ENCODE data around the gene BAK1.
A peak's percentile ranks its signal among the peaks of the same experiment; 100 is the strongest.

Gene BAK1

DNA sequence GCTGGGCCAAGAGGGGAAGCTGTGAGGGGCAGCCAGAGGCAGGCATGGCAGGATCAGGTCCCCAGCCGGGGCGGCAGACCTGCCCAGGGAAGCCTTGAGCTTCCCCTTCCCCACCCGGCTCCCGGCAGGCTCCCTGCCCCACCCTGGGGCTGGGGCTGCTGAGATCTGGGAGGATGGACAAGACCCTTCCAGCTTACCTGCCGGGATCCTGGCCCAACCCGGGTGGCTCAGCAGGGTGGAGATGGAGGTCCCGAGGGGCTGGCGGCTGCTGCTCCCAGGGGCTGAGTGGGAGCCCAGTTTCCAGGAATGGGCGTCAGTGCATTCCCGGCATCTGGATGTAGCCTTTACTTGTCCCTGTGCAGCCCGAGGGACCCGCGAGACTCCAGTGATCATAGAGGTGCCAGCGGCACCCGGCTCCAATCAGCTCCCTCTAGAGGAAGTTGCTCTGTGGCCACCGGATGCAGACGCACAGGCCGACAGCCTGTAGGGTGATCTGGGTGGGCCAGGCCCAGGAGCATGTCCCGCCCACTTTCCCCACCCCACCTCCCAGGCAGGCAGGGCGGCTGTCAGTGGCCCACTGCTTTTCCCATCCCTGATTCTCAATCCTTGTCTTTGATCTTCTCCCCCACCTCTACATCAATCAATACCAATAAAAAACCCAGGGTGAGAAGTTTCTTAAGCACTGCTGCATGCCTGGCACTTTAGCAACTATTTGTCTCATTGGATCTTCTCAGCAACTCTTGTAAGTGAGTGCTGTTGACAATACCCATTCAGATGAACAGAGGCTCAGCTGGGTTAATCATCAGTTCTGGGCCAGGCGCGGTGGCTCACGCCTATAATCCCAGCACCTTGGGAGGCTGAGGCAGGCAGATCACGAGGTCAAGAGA is at the start of gene BAK1:
Gene BAK1, minus strand, starts transcription at position 449 of the 887 bp plus-strand sequence. CDS start 2,672 bp downstream, outside the sequence.
- DNase-seq, result peak; percentile 74

DNA sequence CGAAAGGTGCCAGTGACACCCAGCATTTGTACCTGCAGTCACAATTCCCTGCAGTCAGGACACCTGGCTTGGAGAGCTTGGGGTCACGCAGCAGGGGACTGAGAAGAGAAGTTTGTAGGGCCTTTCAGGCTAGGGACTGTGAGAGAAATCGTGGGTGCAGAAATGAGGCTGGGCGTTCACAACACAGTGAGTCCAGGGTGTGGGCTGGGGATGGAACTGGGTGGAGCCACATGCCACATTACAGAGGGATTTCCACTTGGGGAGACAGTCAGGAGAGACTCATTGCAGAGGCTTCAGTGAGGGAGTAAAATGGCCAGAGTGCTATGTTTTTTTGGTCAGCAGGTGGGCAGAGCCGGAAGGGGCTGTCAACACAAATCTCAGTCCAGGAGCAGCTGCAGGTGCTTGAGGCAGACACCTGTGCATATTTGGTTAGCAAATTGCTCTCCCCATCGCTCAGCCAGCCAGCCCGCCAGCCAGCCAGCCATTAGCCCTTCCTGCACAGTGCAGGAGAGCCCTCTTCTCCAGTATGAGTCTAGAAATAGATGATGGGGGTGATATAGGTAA is 48.4 kb upstream of the BAK1 start:
- no peak for DNase-seq

DNA sequence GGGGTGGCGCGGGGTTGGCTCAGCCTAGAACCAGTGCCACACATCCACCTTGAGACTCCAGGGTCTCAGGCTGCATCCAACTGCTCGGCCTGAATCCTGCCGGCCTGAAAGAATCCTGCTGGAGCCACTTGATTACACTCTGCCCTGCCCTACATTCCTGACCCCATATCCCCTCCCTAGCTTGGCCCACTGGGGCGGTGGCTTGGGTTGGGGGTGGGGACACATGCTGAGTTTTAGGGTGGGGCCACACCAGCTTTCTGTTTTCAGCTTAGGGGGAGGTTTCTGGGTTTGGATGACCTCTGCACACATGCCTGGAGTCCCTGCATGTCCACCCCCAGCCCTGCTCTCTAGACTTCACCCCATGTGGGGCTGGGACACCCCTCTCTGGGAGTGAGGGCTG is 47.8 kb upstream of the BAK1 start:
- no peak for DNase-seq

DNA sequence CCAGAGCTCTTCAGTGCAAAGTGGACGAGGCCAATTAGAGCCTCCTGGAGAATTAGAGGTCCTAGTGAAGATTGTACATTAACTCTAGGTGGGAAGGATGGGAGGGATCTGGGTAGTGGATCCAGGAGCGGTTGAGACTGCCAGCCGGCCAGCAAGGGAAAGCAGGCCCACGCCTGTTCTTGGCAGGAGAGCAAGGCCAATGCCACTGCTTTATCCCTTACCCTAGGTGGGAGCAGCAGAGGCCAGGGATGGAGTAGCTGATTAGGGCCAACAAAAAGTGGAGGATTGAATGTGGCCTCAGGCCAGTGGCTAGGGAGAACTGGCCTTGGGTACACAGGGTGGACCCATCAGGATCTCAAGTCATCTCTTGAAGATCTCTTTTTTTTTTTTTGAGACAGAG is 44.8 kb upstream of the BAK1 start:
- DNase-seq, result no peak

DNA sequence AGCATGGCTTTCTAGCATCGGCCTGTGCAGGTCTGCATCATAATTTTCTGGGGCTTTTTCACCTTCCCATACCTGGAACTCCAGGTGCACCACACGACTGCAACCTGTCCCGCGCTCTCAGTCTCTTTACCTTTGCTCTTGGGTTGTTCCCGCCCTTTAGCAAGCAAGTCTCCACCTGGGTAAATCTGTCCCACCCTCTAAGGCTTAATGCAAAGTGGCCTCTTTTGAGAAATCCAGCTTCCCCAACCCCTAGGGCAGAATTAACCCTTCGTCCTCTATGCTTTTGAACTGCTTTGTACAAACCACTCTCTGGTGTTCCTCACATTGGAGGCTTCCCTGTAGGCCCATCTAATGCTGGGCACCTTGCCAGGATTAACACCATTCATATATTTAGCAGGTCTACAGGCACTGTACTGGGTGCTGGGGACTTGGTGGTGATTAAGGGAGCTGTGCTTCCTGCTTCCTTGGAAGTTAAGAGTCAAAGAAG is 43.9 kb upstream of the BAK1 start:
- no peak for DNase-seq

DNA sequence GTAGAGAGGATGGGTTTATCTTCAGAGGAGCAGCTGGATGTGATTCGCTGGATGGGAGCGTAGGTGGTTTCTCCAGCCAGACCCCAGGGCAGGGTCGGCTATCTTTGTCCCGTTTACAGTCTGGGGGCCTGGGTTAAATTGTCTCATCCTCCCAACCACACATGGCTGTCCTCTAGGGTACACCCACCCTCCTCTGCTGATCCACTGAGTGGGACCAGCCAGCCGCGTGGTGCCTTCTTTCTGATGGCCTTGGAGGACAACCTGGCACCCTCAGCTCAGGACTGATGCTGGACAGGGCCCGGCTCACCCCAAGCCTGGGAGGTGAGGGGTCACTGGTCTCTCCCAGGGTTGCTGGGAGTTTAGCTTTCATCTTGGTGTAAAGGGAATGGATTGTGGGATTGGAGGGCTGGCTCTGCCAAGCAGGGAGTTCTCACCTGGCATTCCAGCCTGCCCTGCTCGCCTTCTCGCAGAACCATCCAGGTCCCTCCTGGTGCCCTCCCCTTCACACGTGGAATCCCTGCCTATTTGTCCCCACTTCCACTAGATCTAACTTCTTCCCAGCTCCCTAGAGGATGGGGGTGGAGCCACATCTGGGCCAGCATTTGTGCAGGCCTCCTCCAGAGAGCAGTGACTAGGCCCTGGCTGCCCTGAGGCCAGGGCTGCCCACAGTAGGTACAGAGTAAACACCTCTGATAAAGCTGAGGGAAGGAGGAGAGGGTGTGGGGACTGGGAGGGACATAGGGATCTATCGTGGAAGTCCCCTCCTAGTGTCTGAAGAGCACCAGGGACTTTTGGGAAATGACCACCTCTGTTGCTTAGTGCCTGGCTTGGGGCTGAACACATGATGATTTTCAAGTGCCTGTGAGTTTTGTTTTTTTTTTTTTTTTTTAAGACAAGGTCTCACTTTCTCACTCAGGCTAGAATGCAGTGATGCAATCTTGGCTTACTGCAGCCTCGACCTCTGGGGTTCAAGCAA is 42.7 kb upstream of the BAK1 start:
- DNase-seq, result no peak

DNA sequence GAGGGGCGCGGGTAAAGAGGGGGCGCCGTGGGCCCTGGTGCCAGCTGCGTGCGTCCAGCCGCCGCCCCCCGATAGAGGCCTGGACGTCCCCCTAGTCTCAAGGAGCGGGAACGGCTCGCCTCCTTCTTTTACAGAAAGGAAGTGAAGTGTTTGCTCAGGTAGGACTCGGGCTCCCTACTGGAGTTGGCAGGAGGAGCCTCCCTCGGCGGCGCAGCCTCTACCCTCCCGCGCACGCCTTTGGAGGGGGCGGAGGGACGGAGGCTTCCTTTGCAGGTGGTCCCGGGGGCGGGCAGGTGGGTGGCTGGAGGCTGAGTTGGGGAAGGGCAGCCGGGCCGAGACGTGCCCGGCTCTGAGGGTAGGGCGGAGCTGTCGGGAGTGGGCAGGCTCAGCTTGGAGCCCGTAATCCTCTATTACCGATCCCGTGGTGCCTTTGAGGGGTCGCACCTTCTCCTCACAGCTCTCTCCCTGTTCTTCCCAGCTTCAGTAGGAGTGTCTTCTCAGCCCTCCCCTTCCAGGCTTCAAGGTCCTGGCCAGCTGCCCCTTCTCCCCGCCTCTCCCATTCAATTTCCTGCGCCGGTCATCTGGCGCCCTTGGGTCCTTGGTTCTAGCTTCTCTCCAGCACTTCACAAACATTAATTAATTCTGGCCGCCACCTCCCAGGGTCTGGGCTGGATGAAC is 41.8 kb upstream of the BAK1 start:
- peak; percentile 47 for DNase-seq

DNA sequence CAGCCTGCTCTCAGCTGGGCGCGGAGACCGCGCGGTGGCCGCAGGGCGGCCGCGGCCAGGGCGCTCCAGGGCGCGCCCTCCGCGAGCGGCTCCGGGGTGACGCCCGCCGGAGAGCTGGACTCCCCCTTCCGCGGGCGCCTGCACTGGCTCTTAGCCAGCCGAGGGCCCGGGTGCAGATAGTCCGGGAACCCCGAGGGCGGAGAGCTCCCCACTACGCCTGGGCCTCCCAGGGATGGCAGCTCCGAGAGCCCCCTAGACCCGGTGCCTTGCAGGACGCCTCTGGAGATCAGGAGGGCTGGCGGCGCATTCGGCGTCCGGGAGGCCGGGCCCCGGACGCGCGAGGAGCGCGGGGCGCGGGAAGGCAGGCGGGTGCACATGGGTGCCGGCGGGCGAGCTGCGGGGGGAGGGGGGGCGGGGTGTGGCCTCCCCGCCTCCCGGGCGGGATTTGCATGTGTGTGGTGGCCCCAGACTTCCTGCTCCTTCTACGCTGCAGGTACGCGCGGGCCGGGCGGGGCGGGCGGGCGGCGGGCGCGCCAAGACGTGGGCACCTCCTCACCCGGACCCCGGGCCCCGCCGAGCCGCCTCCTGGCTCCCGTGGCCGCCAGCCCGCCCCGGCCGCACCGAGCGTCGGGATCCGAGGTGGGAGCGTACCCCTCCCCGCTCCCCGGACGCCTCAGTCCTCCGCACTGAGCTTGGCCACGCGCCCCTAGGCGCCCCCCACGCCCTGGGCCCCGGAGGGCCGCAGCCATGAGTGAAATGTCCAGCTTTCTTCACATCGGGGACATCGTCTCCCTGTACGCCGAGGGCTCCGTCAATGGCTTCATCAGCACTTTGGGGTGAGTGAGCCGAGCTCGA is 41.0 kb upstream of the BAK1 start, which contains the start of gene ITPR3:
Gene ITPR3, plus strand, starts transcription at position 467 of the 855 bp plus-strand sequence. Its CDS starts 281 bp downstream, at position 748.
- peak; percentile 72 for DNase-seq

DNA sequence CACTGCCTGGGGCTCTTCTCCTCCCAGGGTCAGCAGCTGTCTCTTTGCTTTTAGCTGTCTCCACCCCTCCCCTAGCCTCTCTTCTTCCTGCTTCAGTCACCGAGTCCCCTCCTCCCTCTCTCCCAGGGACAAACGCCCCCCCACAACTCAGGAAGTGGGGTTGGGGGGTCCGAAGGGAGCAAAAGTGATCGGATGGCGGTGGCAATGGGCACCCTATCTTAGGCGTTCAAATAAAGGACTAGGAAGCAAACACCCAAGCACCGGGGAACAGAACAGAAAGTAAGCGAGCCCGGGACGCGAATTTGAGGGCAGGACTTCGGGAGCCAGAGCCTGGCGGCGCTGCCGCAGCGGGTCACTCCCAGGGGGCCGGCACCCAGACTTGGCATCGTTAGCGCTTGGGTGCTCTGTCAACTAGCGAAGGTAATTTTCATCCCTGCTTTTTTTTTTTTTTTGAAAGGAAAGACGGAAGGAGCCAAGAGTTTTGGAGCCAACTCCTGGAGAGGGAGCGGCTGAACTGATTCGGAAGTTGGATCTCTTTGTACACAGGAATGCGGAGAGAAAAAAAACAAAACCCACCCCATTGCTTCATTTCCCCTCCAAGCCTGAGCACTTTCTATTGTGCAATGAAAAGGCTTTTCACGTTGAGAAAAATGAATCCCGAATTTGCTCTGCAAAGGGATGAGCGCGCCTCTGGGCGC is 40.2 kb upstream of the BAK1 start:
- no peak for DNase-seq

DNA sequence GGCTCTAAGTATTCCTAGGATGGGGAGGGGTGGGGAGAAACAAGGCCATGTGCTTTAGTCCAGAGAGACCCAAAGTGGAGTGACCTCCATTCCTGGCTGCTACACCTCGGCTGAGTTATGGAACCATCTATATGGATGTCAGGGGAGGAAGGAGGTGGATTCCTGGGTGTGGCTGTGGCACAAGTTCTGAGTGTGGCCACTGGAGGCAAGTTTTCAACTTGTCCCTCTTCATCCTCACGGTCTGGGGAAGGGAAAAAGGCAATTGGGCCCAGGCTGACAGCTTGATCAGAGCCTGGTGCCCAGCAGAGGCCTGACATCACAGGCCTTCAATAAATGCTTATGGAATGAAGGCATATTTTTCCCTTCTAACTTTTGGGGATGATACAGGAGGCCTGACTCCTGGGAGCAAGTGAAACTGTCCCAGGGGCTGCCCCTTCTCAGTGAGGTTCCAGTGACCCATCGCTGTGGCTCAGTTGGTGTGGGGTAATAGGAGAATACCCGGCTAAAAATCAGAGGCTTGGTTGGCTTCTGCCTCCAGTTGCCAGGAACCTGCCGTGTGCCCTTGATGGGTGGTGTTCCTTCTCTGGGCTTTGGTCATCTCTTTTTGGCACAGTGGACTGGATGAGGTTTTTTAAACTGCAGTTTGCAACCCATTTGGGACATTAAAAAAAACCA is 39.2 kb upstream of the BAK1 start:
- DNase-seq, result no peak

DNA sequence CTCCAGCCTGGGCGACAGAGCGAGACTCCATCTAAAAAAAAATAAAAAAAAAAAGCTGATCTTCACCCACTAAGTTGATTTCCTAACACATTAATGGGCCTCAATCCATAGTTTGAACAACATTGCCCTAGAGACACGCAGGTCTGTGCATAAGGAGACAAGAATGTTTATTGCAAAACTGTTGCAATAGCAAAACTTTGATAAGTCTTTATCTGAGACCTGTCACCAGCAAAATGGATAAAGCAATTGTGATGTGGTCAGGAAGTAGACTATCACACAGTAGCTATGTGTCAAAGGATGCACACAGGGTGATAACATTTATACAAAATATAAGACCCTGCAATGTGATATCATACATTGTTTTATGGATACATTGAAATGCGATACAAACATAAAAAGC is 36.8 kb upstream of the BAK1 start:
- DNase-seq, result no peak

DNA sequence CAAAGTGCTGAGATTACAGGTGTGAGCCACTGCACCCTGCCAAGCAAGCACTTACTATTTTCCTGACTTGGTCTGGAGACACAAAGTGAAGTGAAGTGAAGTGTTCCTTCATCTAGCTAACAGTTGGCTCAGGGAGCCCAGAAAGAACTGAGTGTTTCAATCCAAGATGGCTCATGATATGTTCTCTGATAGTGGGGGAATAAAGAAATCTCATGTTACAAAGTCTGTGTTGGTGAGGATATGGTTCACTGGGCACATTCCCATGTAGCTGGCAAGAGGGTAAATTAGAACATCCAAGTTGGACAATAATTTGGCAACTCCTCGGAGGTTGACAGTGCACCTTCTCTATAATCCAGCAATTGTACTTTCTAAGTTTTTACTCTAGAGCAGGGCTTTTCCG is 36.0 kb upstream of the BAK1 start:
- DNase-seq, result no peak

DNA sequence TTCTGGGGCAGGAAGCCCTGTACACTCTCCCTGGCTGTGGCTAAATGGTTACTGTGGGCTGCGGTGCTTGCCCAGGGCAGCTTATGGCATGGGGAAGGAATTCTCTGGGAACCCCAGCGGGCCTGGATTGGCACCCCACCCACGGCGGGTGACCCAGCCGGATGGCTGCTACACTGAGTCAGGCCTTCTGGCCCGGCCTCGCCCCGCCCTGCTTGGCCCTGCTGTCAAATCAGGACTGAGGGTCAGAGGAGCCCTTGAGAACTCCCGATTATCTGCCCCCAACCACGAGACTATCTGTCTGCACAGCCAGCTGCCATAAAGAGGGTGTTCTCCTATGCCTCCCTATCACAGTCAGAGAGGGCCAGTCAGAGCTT is 33.7 kb upstream of the BAK1 start:
- DNase-seq, result no peak

DNA sequence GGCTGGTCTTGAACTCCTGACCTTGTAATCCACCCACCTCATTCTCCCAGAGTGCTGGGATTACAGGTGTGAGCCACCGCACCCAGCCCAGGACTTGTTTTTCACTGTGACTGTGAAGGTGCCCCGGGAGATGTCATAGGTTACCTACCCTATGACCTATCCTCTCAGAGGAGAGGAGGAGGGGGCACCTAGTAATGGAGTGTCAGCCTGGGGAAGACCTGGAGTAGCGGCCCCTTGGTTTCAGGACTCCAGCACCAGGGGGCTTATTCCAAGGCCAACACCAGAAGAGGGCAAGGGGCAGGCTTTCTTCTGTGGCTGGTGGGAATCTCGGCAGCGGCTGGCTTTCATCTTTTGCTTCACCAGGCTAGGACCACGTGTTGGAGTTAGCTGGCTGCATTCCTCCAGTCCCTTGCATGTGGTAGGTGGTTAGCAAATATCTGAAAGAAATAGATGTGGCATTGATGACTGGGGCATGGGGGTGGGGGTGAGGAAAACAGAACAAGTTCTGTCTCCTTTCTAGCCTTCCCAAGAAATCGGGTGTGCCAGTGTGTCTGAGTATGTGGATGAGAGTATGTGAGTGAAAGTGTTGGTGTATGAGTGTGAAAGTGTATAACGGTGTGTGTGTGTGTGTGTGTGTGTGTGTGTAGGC is 33.2 kb upstream of the BAK1 start:
- no peak for DNase-seq

DNA sequence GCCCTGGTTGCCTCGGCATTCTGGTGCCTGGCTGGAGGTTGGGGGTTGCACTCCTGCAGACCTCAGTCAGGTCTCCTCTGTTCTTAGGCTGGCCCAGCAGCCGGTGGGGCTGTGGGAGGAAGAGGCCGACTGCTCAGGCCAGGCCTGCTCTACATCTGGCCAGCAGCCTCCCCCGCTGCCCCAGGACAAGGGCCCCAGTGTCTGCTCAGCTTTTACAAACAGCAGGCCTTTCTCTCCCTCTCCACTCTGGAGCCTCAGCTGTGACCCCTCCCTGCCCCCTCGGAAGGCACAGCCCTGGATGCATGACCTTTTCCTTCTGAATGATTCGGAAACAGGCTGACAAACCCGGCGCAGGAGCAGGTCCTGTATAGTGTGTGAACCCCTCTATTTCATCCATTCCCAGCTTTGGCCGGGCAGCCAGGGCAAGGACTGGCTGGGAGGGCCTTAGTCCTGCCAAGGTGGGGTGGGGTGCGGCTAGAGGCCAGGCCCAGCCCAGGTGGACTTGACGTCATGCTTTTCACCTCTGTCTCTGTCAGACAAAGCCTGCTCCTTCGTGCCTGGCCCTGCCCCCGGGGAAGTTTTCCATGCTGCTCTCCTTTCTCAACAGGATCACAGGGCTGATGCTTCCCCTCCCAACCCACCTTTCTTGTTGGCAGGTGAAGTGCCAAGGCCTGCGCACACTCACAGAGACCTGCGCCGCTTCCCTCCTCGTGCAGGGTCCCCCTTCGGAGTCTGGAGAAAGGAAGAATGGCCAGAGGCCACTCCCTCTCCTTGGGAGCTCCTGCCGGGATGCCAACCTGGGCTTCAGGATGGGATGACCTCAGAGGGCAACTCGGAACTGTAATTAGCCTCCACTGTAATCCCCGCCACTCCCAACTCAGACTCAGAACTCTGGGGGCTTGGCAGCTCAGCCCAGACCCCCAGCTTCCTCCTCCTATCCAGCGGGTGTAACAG is 31.0 kb upstream of the BAK1 start:
- DNase-seq, result no peak

DNA sequence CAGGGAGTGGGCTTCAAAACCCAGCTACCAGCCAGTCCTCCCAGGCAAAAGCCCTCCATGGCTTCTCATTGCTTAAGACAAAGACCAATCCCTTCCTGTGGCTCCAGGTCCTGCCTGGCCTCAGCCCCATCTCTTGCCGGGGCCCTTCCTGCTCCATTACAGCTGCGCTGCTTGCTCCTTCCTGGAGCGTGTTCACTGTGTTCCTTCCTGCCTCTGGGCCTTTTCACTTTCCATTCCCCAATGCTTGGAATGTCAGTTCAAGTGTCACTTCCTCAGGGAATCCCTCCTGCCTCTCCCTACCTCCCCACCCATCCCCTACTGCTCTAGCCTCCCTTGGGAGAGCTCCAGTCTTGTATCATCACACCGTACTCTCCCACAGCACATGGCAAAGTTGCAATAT is 30.0 kb upstream of the BAK1 start:
- DNase-seq, result no peak

DNA sequence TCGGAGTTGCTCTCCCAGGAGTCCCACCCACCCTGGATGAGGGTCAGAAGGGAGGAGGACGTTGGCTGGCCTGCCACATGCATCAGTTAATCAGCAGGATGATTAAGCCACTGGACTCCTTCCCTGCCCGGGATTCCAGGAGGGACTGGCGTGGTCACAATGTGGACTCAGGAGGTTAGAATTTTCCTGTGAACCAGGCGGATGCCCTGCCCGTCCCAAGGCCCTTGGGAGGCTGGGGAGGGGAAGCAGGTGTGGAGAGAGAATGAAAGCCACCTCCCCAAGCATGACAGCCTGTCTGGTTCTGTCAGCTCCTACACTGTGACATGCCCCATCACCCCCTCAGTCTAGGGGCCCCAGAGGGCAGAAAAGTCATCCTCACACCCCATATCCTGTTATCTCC is 29.5 kb upstream of the BAK1 start:
- no peak for DNase-seq

DNA sequence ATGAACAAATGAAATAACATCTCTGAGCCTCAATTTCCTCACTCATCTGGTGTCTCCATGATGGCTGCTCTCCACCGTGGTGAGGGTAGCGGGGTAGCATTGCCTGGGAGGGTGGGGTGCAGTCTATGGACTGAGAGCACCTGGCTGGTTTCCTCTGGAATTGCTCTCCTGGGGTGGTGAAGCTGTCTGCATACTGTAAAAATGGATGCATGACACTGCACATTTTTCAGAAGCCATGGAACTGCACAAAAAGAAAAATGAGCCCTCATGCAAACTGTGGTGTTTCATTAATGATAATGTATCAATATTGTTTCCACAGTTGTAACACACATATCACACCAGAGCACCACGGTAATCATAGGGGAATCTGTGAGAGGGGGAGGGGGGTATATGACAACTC is 28.9 kb upstream of the BAK1 start:
- no peak for DNase-seq

DNA sequence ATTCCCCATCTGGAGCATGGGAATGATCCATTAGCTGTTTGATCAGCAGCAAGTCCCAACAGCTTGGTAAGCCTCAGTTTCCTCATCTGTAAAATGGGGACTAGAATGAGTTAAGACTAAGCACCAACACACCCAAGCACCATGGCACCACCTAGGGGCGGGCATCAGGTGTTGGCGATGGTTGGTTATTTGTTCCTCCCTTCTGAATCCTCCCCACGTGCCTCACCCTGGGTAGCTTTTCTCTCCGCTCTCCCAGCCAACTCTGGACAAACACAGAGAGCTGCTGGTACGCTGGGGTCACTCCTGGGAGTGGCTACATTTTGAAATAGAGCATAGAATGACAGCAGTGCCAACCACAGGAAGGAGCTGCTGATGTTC is 27.7 kb upstream of the BAK1 start:
- DNase-seq, result no peak
